GM12878 (cell line): ENCODE measurements around the gene LRRC27.

Experiments
- NFXL1 ChIP-seq: fragments of 450-650 bp; IDR thresholded peaks from 2 replicates; pipeline ENCODE4 v1.6.1; 2017; ENCODE audit warnings: antibody characterized with exemption, mild to moderate bottlenecking, borderline replicate concordance
- NFYB ChIP-seq: IDR thresholded peaks from 2 replicates; pipeline ENCODE4 v1.6.1; 2011; ENCODE audit warnings: low read depth, mild to moderate bottlenecking, low read length, improper control_type of control experiment, moderate library complexity; ENCODE audit not compliant: insufficient read depth
- TF ChIP-seq, protein P1 (sequence below), 3 experiments: IDR thresholded peaks in 2 of 3; conservative IDR thresholded peaks in 1 of 3; 2 replicates each; pipeline ENCODE4 v1.5.1; 2011; ENCODE audit warnings: low read depth in 3 of 3, low read length in 3 of 3, mild to moderate bottlenecking in 3 of 3, control low read depth in 2 of 3, moderate library complexity in 2 of 3, inconsistent platforms in 1 of 3, mixed read lengths in 1 of 3; ENCODE audit not compliant: control insufficient read depth in 2 of 3, insufficient read depth in 1 of 3; ENCODE audit errors: extremely low read depth in 1 of 3

DNA sequence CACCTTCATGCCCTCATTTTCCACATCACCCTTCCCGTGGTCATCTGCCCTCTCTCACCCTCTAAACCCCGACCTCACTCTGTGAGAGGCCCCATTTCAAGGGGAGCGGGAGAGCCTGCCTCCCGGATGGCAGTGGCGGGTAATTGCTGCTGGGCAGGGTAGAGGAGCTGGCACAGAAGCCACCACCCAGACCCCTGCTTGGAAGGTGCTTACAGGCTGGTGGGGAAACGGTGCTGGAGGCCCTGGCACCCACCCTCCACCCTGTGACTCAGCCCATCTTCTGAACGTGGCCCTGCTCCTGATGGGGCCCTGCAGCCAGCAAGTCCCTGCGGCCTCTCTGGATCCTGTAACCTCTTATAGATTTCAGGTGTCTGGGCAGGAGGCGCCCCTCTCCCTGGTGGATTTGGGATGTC is 54.4 kb downstream of the LRRC27 start:
- no peak for TF ChIP-seq NFYB
- no peak for TF ChIP-seq NFXL1
- TF ChIP-seq, protein P1, sequence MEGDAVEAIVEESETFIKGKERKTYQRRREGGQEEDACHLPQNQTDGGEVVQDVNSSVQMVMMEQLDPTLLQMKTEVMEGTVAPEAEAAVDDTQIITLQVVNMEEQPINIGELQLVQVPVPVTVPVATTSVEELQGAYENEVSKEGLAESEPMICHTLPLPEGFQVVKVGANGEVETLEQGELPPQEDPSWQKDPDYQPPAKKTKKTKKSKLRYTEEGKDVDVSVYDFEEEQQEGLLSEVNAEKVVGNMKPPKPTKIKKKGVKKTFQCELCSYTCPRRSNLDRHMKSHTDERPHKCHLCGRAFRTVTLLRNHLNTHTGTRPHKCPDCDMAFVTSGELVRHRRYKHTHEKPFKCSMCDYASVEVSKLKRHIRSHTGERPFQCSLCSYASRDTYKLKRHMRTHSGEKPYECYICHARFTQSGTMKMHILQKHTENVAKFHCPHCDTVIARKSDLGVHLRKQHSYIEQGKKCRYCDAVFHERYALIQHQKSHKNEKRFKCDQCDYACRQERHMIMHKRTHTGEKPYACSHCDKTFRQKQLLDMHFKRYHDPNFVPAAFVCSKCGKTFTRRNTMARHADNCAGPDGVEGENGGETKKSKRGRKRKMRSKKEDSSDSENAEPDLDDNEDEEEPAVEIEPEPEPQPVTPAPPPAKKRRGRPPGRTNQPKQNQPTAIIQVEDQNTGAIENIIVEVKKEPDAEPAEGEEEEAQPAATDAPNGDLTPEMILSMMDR (IDR thresholded peaks at IDR 0.05 in 2 of 3, conservative IDR thresholded peaks at IDR 0.05 in 1 of 3; ENCODE audit: control insufficient read depth in 2 of 3, extremely low read depth in 1 of 3, insufficient read depth in 1 of 3, low read depth in 3 of 3, low read length in 3 of 3): no peak
